Skin epidermis (tissue), 12 donors: ENCODE results near the gene C6orf89.
A peak's percentile ranks its signal among the peaks of the same experiment; 100 is the strongest.

Experiments
- H3K27ac ChIP-seq, 21 experiments: fragments of 200-600 bp; sonication (generic) in 11 of 21; one replicate each; pipeline ENCODE4 v1.5.0; 2020; ENCODE audit warnings: mild to moderate bottlenecking in 3 of 21, inconsistent platforms in 2 of 21, moderate library complexity in 2 of 21
- H3K4me3 ChIP-seq, 7 experiments: fragments of 200-600 bp; sonication (generic) in 2 of 7; one replicate each; pipeline ENCODE4 v1.5.0; 2020; ENCODE audit warnings: inconsistent platforms in 2 of 7, mild to moderate bottlenecking in 2 of 7, moderate library complexity in 1 of 7

C6orf89 gene

DNA sequence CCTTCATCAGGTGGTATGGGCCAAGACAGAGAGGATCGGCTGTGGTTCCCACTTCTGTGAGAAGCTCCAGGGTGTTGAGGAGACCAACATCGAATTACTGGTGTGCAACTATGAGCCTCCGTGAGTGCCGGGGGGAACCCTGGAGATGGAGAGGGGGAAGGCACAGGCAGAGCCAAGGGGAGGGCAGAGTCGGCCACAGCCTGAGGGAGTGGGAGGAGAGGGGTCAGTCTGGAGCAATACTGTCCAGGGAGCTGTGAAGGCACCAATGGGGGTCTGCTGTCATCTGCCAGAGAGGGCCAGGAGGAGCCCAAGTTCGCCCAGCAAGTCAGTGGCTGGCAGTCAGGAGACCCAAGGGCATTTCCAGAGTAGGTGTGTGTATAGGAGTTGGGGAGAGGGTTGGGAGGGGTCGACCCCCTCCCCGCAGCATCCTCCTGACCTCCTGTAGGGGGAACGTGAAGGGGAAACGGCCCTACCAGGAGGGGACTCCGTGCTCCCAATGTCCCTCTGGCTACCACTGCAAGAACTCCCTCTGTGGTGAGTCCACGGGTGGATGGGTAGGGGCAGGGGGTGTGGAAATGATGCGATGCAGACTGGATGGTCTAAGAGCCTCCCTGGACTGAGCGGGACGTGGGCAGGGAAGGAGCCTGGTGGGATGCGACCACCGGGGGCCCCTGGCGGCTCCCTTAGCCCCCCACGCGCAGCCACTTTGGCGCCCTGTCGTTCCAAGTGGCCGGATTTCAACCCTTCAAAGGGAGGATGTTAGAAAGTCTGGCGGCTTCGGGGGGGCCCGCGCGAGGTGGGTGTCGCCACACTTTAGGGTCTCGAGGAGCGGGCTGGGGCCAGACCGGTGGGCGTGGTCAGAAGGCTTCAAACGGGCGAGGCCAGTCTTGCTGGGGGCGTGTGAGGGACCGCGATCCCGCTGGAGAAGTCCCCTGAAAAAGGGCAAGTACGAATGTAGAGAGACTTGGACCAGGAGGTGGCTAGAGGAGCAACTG is 76.0 kb downstream of the C6orf89 start:
- Histone ChIP-seq H3K27ac (peak overlapping the region in 2 of 21 experiments; percentile 4 to 24), H3K4me3 (no peak overlapping the region)

DNA sequence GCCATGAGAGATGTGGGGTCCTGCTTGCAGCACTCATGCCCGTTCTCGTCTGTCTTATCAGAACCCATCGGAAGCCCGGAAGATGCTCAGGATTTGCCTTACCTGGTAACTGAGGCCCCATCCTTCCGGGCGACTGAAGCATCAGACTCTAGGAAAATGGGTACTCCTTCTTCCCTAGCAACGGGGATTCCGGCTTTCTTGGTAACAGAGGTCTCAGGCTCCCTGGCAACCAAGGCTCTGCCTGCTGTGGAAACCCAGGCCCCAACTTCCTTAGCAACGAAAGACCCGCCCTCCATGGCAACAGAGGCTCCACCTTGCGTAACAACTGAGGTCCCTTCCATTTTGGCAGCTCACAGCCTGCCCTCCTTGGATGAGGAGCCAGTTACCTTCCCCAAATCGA is 77.1 kb downstream of the C6orf89 start:
- no peak overlapping the region for H3K4me3 ChIP-seq
- peak overlapping the region in 7 of 21 experiments; percentile 2 to 69 (median 39) for H3K27ac ChIP-seq

DNA sequence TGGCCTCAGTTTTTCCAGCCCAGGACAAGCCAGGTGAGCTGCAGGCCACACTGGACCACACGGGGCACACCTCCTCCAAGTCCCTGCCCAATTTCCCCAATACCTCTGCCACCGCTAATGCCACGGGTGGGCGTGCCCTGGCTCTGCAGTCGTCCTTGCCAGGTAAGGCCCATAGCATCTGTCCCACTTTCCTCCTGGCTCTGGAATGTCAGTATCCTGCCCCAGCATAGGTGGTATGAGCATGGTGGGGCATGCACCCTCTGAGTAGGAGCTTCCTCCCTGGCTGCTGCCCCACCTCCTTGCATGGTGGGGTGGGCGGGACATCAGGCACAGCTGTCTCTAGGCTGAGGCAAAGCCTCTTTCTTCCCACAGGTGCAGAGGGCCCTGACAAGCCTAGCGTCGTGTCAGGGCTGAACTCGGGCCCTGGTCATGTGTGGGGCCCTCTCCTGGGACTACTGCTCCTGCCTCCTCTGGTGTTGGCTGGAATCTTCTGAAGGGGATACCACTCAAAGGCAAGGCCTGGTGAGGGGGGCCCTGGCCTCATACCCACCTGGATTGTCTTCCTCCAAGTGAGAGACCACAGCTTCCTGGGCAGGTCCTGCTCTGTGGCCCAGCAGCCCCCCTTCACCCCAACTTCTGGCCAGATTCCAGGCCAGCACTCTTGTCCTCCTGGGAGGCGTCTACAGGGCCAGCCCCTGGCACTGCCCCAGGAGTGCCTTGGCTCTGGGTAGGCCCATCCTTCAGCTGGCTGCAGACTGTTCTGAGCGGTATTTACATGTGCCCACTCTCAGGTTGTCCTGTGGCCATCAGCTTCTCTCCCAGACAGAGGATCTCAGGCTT is 77.9 kb downstream of the C6orf89 start:
- Histone ChIP-seq H3K4me3 (no peak overlapping the region), H3K27ac (peak overlapping the region in 12 of 21 experiments; percentile 2 to 69 (median 39))

DNA sequence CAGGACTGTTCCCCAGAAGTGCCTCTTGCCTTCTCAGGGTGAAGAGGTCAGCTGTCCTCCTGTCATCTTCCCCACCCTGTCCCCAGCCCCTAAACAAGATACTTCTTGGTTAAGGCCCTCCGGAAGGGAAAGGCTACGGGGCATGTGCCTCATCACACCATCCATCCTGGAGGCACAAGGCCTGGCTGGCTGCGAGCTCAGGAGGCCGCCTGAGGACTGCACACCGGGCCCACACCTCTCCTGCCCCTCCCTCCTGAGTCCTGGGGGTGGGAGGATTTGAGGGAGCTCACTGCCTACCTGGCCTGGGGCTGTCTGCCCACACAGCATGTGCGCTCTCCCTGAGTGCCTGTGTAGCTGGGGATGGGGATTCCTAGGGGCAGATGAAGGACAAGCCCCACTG is 78.6 kb downstream of the C6orf89 start:
- Histone ChIP-seq H3K4me3 (no peak overlapping the region), H3K27ac (peak overlapping the region in 8 of 21 experiments; percentile 2 to 69 (median 34))

DNA sequence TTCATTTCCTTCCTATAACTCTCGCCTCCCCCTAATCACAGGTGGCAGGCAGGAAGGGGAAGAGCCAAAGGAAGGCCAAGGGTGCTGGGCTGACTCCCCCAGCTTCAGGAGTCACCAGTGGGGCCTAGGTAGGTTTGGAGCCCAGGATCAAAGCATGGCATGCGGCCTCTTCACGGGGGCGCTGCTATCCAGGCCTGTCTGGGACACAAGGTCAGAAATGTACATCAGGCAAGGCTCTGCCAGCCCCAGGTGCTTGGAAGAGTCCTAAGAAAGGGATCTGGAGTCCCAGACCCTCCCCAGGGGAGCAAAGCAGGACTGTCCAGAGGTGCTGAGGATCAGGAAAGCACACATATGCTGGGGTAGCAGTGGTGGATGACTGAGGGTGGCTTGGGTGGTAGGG is 79.2 kb downstream of the C6orf89 start:
- Histone ChIP-seq H3K4me3 (no peak overlapping the region), H3K27ac (peak overlapping the region in 1 of 21 experiments; percentile 61)

DNA sequence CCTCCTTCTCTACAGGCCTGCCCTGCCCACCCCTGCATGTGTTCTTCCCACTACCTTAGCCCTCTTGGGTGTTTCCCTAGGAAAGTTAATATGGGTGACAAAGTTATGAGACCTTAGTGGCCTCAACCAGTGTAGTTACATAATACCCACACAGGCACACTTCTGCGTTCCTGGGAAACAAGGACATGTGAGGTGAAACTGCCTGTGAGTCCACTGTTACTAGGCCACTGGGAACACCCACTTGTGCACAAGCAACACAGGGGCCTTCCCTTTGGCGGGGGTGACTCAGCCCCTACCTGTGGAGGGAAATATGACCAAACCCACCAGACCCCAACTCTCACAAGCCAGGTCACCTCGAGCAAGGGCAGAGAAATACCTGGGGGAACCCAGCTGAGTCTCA is 81.5 kb downstream of the C6orf89 start:
- Histone ChIP-seq H3K4me3 (no peak overlapping the region), H3K27ac (peak overlapping the region in 3 of 21 experiments; percentile 20 to 42 (median 30))

DNA sequence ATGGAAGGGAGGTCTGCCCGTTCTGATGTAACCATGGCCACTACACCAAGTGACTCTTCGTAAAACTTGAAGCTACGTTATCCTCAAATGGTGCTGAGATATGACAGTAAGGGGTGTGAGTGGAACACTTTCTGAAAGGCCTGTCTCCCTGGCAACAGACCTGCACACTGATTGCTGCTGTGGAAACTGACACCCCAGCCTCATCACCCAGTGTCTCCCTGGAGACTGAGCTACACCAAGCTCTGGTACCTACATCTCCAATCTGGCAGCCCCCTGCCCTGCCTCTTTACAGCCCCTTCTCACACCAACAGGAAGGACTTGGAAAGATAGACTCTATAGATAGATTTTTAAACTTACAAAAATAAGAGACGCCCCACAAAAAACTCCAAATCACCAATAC is 82.0 kb downstream of the C6orf89 start:
- H3K4me3 ChIP-seq, result no peak overlapping the region
- H3K27ac ChIP-seq, result peak overlapping the region in 2 of 21 experiments; percentile 30 to 42

DNA sequence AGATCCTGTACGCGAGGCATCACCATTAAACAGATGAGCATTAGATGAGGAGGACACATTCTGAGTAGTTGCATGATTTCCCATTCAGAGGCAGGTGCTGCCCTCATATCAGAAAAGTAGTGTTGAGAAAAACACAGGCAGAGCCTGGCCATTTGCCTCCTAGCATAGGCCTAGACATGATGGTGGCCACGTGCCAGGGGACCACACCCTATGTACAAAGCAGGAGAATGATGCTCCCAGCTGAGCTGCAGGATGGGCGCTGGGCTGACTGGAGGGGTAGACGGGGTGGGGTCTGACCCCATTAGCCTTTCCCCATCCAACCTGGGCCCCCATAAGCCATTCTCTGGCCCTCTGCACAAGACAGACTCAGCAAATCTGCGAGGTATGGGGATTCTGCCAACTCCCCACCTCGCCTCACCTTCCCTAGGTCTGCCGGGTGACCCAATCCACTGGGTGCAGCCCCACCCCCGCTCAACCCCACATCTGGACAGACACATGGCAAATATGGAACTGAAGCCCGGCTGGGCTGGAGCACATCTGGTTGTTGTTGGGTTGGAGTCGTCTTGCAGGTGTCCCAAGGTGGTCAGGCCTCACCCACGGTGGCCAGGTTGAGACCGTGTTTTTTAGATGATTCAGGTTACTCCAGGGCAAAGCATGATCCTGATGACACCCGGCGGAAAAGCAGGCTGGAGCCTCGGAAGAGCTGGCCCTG is 82.7 kb downstream of the C6orf89 start:
- H3K4me3 ChIP-seq, result no peak overlapping the region
- H3K27ac ChIP-seq, result peak overlapping the region in 6 of 21 experiments; percentile 4 to 68 (median 44)

DNA sequence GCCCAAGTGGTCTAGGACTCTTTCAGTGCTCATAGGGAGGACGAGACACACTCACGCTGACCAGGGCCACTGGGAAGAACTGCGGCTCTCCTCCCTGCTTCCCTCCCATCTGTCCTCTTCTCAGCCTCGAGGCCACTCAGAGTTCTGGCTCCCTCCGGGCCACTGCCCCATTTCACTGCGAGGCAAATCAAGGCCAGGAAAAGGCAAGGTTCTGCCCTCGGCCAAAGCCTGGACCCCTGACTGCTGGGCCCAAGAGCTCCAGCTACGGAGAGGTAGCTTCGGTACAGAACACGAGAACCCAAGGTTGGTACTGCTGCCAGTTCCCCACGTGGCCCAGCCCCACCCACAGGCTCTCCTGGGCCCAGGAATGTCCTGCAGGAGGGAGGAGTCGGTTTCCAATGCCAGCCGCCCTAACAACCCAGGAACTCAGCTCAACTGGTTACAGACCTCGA is 83.5 kb downstream of the C6orf89 start:
- Histone ChIP-seq H3K27ac (peak overlapping the region in 8 of 21 experiments; percentile 4 to 68 (median 44)), H3K4me3 (no peak overlapping the region)

DNA sequence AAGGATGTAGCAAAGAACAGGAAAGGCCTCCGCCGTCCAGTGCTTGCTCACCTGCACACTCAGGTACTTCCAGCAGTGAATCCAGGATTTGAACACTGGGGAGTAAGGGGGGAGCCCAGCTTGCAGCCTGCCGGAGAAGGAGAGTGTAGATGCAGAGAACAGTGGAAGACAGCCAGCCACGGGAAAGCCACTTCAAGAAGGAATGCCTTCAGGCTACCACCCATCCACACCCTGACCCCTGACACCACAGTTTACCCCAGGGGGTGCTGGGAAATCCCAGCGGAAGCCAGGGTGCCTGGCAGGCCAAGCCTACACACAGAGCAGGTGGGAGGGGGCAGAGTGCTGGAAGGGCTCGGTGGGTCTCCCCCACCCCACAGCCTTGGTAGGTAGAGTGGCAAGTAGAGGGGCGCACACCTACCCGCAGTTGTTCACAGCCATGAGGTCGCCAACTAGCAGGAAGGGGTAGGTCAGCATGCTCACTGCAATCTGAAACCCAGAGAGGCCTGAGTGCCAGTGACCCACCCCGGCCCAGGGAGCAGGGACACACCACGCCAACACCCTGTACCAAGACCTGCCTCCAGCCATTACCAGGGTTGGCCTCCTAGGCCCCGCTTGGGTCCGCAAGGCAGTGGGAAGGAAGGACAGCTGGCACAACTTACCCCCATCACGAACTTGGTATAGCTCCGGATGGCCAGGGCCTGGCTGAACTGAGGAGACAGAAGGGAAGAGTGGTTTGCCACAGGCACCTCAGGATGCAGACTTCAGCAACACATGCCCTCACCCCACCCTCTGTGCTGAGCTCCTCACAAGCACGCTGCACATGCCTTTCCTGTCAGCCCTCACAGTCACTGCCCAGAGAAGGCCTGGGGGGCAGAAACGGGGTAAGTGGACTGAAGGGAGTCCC is 84.5 kb downstream of the C6orf89 start:
- H3K4me3 ChIP-seq, result no peak overlapping the region
- H3K27ac ChIP-seq, result peak overlapping the region in 2 of 21 experiments; percentile 18 to 47

DNA sequence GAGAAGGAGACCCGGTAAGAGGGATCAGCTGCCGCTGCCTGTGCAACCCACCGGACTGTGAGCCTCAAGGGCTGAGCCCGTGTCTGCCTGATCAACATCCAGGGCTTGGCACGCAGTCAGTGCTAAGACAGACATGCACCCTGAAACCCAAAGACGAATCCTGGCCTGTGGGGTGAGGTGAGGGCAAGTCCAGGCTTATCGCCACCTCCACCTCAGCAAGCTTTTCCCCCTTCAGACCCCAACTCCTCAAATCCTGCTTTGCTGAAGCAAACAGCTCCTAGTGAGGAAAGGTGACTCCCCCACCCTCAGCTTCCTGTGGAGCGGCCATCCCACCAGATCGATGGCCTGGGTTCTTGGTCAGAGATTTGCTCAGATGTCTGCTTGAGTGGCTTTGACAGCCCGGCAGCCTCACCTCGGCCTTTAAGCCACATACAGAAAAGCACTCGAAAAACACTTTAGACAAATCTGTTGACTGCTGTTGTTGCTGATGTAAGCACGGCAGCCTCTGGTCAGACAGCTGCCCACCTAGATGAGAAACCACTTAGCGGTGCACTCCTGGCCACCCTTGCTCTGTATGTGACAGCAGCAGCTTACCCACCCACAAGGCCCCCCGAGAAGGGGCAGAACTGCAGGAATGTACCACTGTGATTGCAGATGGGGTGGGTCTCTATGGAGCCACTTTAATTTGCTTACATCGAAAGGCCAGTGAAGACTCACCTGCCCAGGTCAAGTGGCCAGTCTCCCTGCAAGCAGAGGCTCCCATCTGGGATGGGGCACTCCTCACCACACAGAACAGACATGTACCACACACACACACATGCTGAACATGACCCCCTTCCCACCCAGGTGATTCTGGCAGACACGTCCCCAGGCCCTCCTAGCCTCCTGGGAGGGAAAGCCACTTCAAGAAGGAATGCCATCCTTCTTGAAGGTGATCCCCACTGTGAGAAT is 85.4 kb downstream of the C6orf89 start:
- Histone ChIP-seq H3K4me3 (no peak overlapping the region), H3K27ac (peak overlapping the region in 1 of 21 experiments; percentile 18)

DNA sequence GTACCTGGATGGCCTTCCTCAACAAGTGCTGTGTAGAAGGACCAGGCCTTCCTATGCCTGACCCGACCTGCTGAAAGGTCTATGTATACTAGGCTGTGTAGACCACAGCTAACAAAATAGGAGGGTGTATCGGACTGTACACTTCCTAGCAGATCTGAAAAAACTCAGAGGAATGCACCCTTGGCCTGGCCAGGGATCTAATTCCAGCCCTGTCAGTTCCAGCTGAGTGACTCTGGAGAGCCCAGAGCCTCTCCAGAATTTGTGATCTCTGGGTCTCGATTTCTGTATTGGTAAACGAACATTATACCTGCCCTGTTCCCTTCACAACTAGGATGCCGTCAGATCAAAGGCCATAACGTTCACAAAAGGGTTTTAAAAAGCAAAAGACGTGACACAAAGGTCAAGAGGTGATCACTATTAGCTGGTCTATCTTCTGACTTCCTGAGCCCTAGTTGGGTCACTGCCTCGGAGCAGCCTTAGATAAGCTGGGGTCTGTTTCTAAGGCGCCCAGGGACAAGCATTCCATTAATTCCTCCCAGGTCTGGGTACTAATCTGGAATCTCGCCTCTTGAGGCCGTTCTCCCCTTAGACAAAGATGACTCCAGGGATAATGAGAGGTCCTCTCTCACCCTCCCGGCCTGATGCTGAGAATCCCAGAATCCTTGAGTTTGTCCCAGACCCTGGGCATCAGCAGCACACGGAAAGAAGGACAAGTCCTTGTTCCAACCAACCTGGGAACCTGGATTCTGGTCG is 86.3 kb downstream of the C6orf89 start:
- H3K4me3 ChIP-seq, result no peak overlapping the region
- no peak overlapping the region for H3K27ac ChIP-seq

DNA sequence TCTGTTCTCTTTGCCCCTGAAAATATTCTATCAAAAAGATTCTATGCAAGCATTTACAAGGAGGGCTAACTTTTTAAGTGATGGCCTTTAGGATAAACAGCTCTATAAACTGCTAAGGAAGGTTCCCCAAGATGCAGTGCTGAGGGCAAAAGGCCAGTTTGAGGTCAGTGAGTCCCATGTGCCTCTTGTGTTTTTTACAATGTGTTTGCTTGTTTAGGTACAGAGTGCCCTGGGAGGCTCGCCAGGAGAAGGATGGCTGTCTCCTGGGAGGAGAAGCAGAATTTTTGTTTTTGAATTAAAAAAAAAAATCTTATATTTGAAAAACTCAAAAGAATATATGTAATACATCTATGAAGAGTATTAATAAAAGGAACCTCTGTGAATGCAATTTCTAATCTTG is 87.4 kb downstream of the C6orf89 start:
- H3K27ac ChIP-seq, result no peak overlapping the region
- no peak overlapping the region for H3K4me3 ChIP-seq

DNA sequence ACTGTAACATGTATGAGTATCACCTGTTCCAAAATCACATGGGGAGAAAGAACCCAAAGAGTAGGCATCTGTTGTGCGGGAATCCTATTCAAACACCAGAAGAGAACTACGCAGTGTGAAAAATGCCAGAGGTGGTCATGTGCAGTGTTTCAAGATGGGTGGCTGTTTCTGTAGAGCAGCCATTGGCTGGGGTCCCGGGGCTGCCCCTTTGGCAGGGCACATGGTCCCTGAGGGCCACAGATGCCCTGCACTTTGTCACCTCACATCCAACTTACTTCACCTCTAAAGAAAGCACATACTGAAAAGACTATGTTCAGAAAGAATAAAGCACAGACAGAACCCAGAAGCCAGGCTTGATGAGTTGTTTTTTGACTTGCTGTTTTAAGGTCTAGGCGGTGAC is 87.9 kb downstream of the C6orf89 start:
- no peak overlapping the region for H3K4me3 ChIP-seq
- H3K27ac ChIP-seq, result no peak overlapping the region

DNA sequence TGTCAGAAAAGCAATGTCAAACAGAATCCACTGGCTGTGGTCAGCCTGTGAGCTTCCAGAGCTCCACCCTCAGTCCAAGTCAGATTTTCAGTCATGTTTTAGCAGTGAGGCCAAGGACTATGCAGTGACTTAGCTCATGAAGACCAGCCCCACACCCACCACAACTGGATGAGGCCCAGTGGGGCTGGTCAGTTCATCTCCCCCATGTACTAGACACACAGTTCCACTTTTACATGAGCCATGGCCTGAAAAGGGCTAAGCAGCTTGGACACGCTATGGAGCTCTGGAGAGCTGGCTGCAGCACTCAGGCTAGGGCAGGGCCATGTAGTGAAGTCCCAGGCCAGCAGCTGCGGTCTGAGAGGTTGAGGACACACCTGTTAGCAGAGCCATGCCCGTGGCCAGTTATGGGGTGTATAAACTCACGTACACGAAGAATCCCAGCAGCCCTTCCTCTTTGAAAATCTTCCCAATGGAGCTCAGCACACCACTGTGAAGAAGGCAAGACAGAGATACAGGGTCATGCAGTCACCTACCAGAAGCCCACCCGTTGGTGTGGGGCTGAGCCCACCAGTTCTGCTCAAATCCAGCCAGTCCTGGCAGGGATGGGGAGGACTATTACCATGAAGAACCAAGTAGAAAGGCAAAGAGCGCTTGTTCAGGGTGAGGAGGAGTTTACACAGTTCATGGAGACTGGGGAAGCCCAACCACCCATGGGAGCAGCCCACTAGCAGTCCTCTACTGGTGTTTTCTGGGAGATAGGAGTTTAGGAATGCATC is 89.7 kb downstream of the C6orf89 start:
- Histone ChIP-seq H3K4me3 (no peak overlapping the region), H3K27ac (peak overlapping the region in 1 of 21 experiments; percentile 22)

DNA sequence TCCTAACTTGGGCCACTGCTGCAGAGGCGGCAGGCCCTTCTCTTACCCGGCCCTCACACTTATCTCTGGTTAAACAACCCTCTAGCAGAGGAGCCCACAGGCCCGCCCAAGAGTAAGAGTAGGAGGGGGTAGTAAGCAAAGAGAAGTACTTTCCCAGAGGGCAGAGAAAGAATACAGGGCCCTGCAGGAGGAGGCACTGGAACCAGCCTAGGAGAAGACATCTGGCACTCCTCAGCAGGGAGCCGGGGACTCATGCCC is 90.2 kb downstream of the C6orf89 start:
- Histone ChIP-seq H3K27ac (peak overlapping the region in 1 of 21 experiments; percentile 22), H3K4me3 (no peak overlapping the region)
